GM10266 (cell line): ENCODE data around the gene RUNX1.
A peak's percentile ranks its signal among the peaks of the same experiment; 100 is the strongest.

ENCODE experiments used
- DNase-seq: peaks from one replicate; pipeline ENCODE4 v3.0.0; 2012; ENCODE audit errors: extremely low spot score
- CTCF ChIP-seq: IDR thresholded peaks from 2 replicates; pipeline ENCODE4 v1.5.1; 2012; ENCODE audit warnings: mild to moderate bottlenecking, low read depth; ENCODE audit not compliant: control insufficient read depth, insufficient read depth; ENCODE audit errors: missing control alignments

RUNX1 gene

GRCh38 chr21:34845521-34846451 lies 203.3 kb downstream of the RUNX1 start:
- DNase-seq = peak; percentile 60
- no peak for TF ChIP-seq CTCF

- no peak for TF ChIP-seq CTCF
- DNase-seq = no peak
Observed at GRCh38 chr21:34844924-34845238, 204.2 kb downstream of the RUNX1 start.

GRCh38 chr21:34844013-34844923 lies 204.8 kb downstream of the RUNX1 start:
- no peak for TF ChIP-seq CTCF
- peak; percentile 62 for DNase-seq

- no peak for DNase-seq
- no peak for TF ChIP-seq CTCF
Observed at GRCh38 chr21:34843562-34843961, 205.5 kb downstream of the RUNX1 start.

GRCh38 chr21:34841154-34841553 lies 207.9 kb downstream of the RUNX1 start:
- no peak for TF ChIP-seq CTCF
- no peak for DNase-seq

- no peak for DNase-seq
Observed at GRCh38 chr21:34840693-34841092, 208.4 kb downstream of the RUNX1 start.

More at GRCh38 chr21:34840693-34841092, 208.4 kb downstream of the RUNX1 start:
- TF ChIP-seq CTCF = no peak
